ENCODE data around the gene SMAD6.

The SMAD6 gene

DNA sequence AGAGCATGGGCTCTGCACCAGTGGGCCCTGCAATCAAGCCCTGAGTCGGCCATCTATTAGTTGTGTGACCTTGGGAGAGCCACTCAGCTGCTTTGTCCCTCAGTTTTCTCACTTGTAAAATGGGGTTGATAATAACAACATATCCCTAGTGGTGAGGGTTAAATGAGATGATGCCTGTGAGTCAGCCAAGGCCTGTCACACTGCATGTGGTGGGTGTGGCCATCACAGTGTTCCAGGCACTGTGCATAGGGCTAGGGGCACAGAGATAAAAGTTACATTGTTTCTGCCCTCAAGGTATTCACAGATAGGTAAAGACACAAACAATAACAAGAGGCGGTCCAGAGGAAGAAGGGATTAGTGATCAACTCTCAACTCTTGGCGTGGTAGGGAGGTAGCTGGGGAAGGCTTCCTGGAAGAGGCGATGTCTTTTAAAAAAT, 19.5 kb downstream of the SMAD6 start:
- no peak for DNase-seq

DNA sequence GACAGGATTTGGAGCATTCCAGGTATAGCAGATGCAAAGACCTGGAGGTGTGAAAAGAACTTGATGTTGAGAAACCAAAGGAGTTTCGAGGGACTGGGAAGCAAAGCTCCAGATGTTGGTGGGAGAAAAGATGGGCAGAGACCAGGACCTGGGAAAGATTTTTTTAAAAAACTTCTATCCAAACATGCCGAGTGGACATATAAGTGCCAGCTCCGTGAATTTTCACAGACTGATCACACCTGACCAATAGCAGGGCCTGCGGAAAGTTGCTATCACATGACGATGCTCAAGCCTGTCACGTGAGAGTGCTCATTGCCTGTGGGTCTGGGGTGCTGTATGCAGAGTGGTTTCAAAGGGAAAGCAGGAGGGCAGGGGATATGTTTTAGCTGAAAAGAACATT, 19.9 kb downstream of the SMAD6 start:
- DNase-seq, result no peak

DNA sequence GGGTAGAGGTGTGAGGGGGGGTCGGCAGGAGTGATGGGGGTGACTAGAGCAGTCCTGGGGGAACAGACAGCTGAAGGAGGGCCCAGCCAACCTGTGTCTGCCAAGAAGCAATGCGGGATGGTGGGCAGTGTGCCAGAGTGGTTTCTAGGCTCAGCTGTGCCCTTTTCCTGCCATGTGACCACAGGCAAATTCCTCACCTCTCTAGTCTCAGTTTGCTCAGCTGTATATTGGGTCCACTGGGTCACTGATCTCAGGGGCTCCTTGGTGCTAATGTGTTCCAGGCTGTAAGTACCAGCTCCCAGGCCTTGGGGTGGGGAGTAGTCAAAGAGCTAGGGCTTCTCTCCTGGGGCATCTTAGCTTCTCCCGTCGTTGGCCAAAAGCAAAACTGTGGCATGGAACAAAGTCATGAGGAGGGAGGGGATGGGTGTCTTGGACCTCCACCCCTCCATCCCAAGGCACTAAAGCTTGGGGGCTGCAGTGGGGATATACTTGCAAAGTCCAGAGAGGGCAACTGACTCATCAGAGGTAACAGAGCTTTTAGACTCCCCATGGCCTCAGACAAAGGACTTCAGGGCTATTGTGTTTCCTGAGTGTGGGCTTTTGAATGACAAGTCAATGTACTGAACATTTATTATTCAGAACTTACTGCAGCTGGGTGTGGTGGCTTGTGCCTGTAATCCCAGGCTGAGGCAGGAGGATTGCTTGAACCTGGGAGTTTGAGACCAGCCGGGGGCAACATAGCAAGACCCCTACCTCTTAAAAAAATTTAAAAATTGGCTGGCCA, 20.9 kb downstream of the SMAD6 start:
- DNase-seq, result no peak

DNA sequence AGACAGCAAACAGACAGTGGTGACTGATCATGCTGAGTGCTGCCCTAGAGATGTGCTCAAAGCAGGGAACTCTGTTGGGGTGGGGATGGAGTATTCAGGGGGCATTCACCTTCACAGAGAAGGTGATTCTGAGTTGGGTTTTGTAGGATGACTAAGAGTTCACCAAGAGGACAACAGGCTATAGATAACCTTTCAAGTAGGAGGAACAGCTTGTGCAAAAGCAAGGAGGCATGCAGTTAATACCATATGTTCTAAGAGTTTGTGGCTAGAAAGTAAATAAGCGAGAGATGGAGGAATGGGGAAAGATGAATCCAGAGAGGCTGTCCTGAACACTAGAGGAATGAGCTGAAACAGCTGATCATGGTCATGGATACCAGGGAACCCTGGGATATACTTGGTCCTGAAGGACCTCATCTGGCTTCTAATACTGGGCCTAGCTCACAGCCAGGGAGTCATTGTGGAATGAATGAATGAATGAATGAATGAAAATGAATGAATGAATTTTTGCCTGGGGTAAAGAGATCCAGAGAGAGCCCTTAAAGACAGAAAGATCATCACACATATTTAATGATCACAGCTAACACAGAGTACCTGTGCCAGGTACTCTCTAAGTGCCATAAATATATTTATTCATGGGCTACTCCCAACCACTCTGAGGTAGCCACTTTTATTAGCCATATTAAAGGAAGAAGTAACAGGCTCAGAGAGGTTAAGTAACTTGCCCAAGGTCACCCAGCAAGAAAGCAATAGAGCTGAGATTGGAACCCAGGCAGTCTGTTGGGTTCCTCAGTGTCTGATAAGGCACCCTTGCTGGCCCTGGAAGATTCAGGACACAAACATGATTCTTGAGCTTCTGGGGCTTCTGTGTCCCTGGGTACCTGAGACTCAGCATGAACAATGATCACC, 22.0 kb downstream of the SMAD6 start:
- DNase-seq, result no peak

DNA sequence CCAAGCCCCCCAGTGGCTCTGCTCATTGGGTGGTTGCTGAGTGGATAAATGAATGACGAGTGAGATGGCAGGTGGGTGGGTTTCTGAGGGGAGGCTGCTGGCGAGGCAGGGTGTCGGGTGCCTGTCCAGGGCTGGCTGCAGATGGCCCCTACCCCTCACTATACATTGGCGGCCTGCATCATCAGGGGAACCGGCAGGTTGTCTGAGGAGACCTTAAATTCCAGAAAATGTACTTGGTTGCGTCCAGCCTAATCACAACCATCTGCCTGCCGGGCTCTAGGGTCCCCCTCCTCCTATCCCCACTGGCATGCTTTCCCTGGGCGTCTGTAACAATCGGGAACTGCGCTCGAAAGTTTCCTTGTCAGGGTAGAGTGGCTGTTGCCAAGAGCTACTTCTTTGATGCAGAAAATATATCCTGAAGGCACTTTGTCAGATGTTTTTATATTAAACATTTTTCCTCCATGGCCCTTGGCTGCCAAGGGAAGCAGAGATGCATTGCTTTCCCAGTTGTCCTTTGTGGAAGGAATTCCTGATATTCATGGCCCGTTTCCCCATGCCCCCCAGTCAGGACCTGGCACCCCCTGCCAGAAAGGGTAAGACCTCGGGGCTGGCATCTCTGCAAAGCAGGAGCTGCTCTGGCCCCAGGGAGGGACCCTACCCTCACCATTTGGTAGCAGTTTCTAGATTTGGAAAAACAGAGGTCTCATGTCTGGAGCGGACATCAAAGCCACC, 22.9 kb downstream of the SMAD6 start:
- DNase-seq, result no peak

DNA sequence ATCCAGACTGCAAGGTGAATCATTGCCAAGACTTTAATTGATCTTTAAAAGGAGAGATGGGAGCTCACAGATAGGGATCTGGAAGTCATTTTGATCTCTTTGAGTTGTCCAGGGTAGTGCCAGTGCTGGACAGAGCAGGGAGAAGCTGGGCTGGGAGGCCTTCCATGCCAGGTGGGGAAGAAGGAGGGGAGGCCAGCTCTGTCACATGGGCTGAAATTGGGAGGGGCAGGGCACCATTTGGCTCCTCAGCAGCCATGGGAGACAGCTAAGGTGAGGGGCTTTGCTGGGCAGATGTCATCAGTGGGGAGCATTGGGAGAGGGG, 23.4 kb downstream of the SMAD6 start:
- DNase-seq, result no peak

DNA sequence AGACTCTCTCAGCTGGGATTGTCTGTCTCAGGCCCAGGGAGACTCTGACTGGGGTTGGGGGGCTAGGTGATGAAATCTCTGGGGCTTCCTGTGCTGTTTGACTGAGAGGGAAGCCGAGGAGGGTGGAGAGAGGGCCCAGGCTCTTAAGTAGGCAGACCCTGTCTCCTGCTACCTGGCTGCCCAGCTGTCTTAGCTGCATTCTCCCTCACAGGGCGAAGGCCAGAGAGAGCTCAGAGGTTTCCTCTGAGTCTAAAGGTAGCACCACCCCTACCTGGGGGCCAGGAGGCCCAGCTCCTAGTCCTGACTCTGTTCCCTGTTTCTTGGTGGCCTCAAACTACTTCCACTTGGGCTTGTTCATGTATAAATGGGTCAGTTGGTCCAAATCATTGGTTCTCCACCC, 24.4 kb downstream of the SMAD6 start:
- DNase-seq, result no peak

DNA sequence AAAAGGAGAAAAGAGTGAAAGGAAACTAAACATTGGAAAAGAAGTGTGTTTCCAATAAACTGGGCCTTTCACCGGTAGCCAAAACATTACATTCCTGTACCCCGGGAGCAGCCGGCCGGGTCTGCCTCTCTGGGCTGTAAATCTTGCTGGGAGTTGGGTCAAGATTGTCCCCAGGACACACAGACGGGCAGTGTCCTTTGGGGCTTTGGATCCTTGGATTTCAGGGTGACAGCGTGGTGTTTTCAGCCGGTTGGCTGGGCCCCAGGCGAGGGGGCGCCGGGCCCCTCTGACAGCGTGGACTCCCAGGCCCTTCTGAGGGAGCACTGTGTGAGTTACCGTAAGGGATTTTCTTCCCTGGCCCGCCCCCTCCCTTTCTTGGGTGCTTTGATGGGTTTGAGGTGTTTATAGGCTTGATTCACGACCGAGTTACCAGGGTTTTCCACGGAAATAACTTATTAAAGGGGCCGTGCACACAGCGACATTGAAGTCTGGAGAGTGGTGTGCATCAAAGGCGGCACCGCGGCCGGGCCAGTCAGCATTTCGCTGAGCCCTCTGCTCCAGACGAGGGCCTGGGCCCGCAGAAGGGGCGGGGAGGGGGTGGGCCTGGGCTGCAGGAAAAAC, 27.4 kb downstream of the SMAD6 start:
- no peak for DNase-seq

DNA sequence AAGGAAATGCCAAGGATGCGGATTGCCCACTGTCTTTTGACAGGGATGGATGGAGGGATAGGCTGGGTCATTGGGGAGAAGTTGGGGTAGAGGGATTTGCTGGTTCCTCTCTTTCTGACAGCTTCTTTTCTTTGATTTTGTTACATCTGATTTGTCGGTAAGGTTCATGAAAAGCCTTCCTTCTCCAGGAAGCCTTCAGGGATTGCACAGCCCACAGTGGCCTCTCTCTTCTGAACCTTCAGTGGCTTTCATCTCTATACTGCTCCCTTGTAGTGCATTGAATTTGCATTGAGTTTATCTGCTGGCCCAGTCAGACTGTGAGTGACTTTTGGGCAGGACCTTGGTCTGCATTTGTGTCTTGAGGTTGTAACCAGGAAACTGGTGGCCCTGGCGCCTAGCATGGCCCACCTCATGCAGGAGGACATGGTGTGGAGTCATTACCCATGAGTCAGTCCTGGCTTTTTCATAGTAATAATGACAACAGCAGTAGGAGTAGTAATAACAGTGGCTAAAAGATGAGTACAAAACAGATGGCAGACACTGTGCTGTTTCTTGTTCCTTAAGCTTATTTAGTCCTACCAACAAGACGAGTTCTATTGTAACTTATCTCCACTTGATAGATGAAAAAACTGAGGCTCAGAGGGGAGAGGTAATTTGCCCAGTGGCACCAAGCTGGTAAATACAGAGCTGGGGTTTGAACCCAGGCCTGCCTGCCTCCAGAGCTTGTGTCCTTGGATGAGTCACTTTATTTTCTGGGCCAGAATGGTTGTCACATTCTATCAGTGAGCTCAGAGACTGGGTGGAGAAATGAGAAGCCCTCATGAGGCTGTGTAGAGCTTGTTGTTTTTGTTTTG, 28.4 kb downstream of the SMAD6 start:
- DNase-seq, result no peak

DNA sequence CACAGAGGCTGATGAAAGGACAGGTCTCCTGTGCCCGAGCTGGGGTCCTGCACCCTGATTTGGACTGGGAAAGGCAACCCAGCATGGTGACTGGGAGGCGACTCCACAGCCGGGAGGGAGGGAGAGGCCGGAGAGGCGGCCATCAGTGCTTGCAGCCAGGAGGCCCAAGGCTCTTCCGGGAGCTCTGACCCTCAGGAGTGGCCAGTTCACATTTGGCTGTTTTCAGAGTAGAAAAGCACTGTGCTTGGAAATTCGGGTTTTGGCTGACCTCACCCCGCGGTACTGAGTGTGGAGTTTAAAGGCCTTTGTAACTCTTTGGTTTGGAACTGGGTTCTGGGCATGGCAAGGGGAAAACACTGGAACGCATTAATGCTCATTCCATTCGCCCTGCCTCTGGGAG, 31.9 kb downstream of the SMAD6 start:
- DNase-seq, result no peak

DNA sequence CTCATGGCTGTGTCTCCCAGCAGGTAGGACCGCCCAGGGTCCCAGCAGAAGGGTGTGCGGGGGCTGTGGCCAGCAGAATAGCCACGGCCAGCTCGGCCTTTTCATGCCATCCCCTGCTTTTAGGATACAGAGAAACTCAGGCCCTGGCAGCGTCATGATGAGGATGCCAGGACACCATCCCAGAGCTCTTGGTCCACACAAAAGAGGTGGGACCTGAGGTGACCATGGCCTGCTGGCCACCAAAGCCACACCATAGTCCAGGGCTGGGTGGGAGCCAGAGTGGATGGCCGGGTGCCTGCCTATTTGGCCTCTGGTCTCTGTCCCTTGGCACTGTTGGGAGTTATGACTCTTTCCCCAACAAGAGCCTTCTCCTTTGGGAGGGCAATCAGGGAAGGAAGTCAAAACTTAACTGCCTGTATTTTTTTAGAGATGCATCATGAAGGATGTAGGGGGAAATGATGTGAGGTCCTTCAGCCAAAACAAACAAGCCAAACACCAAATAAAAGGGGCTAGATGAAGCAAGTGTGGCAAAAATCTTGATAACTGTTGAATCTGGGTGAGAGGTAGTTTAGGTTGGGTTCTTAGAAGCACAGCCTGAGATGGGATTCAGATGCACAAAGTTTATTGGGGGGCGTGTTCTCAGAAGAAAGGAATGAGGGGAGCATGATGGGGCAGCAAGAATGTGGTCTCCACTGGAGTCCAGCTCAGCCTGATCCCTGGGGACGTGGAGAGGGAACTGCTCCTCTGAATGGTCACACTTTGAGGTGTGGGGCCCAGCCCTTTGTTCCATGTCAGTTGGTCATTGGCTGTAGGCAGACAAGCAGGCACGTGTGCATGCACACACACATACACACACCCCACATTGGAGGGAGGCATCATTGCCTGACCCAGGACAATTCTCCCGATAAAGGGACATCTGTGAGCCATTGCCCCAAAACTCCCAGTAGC, 33.2 kb downstream of the SMAD6 start:
- no peak for DNase-seq

DNA sequence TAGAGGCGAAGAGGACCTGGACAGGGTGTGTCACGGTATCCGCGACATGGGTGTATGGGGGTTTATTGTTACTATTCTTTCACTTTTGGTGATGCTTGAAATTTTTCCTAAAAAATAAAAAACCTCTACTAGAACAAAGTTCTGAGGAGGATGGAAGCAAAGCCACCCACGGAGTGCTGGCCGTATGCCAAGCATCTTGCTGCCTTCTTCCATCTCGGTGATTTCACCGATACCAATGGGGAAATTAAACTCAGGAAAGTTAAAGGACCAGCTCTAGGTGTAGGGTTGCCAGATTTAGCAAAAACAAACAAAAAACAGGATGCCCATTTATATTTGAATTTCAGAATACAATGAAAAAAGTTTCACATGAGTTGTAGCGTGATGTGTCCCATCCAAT, 33.9 kb downstream of the SMAD6 start:
- DNase-seq, result no peak

DNA sequence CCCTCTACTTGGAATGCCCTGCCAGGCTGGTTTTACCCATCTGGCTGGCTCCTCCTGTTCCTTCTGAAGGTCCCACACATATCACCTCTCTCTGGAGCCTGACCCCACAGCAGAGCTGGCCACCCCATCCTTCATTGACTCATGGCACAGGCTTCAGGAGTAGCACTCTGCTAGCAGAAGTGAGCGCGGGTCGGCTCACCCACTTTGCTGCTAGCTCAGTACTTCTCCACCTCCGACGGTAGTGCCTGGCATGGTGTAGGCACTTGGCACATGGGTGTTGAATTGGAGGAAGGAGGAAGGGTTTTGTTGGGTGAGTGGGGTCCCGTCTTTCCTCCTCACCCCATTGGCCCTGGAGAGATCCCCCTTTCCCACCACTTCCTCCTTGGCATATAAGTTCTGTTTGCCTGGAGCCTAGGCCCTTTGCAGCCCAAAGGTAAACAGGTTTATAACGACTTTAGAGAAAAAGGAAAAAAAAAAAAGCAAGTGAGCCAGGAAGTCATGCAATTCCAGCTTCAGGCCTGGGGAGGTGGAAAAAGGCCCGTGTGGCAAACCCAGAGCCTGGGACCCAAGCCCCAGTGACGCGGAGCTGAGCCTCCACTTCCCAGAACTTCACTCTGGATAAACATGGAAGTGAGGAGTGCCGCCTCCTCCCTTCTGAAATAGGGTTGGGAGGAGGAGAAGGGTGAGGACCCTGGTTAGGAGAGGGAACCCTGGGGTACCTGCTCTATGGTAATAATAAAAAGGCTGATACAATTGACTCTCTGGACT, 35.4 kb downstream of the SMAD6 start:
- no peak for DNase-seq

DNA sequence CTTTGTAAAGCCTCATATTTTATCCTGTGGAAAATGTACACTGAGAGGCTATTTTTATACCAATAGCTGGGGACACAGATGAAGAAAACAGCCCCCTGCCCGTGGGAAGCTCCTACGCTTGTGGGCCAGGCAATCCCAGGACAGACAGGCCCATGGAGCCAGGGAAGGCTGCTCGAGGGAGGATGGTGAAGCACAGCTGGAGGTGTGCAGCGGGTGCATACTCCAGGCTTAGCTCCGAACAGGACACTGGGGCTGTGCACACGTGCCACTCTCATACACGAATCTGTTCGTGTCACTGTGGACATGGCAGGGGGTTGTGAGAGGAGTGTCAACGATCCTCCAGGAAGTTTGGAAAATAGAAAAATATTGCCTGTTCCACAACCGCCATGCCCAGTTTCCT, 36.1 kb downstream of the SMAD6 start:
- DNase-seq, result no peak

DNA sequence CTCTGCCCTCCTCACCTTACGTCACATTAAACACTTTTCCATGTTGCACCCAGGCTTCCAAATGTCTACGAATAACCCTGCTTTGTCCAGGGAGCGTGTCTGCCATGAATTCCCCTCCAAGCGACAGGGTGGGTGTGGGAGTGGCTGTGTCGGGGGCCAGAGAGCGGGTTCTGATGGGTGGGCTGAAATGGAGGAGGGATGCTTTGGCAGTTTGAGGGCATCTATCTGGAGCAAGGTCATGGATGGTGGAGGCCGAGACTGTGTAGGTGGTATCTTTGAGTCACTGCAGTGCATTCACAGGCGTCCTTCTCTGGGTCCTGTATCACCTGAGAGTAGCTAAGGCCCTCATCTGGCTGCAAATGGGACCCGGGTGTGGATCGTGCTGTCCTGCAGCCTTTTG, 36.6 kb downstream of the SMAD6 start:
- no peak for DNase-seq

DNA sequence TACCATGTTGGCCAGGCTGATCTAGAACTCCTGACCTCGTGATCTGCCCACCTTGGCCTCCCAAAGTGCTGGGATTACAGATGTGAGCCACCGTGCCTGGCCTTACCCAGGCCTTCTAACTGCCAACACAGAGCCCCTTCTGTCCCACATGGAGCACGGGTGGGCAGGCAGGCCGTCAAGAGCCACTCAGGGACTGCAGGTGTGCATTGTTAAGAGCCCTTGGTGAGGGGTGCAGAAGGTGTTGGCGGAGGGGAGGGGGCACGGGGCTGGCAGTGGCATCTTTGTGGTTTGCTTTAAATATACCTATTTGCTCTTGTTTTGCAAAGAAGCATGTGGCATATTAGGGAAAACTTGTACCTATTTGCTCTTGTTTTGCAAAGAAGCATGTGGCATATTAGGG, 37.3 kb downstream of the SMAD6 start:
- no peak for DNase-seq

DNA sequence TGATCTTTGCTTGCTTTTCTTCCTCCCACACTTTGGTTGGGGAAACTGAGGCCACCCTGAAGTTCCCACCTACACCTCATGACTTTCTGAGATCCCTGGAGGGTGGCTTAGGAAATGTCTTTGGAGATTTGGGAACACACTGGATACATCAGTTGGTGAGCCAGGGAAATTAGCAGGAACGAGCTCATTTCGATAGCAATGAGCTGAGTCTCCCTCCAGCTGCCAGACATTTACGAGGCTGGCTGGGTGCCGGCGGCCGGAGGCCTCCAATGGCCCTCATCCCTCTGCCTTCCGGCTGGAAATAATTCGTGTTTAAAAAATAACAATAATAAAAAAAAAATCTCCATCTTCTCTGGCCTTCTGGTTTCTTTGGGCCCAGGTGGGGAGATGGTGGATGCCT, 38.8 kb downstream of the SMAD6 start:
- DNase-seq, result no peak

DNA sequence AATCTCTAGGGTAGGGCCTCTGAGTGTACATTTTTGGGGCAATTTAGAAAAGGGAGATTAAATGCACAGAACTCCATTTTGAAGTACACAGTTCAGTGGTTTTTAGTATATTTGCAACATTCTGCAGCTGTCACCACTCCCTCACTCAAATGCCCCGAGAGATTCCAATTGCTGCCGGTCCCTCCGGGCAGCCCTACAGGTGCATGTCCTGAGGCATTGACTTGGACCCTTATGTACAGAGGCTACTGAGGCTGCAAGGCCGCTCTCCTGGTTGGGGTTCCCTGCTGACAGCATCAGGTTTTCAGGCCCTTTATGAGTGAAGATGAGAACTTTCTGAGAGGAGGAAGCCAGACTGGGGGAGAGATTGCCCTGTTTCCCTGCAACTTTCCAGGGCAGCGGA, 39.6 kb downstream of the SMAD6 start:
- no peak for DNase-seq

DNA sequence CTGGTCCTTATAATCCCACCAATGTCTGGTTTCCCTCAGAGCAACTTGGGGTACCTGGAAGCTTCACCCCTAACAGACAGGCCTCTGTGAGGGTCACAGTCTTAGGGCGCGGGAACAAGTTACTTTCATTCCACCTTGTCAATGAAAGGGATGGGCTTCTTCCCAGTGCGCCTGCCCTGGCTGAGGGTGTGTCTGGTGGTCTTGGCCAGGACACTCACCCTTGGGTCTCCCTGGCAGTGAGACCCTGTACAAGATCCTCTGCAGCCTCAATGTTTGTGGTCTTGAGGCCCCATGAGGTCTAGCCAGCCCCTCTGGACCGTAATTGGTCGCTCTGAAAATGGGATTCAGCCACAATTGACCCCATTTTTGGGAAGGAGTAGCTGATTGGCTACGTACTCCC, 40.2 kb downstream of the SMAD6 start:
- no peak for DNase-seq

DNA sequence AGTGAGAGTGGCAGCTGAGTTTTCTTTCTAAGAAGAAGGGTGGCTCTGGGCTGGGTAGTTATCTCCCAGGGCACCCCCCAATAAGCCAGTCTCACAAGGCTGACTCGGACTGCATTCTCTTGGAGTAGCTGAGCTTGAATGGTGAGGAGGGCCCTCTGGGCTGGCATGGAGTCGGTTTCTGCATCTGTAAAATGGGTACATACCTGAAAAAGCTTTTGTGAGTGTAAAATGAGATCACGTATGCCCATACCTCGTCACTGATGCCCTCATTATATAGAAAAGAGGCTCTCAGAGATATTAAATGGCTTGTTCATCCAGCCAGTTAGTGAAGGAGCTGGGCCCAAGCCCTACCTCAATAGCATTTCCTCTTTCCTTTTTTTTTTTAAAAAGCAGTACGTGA, 41.2 kb downstream of the SMAD6 start:
- DNase-seq, result no peak

Measured in NCI-H82 (cell line).